ENCODE results near the gene KCNIP4. TPM values are rescaled to one million over a fixed set of nuclear protein-coding genes. Genes with fewer than 3 reads are reported as not detected.
A peak's percentile ranks its signal among the peaks of the same experiment; 100 is the strongest.

KCNIP4 gene
- total and polyA plus RNA-seq, 2 of the 4 experiments (the other 2 are of a cell fraction), result not detected

DNA sequence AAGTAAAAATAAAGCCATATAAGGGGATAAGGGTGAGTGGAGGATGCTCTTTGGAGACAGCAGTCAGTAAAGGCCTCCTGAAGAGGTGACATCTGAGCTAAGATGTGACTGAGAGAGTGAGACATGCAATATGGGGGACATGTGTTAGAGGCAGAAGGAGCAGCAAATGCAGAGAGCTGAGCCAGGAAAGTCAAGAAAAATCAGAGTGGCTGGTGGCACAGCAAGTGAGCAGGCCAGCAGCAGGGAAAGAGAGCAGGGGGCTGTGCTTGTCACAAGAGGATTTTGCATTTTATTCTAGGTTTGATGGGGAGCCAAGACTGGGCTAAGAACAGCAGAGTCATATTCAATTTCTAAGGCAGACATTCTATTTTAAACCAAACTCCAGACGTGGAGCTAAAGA lies 394.5 kb downstream of the KCNIP4 start:
- Histone ChIP-seq H4K20me1 (ENCODE audit: insufficient read depth, low read length) (no peaks in the 10 kb centered on the region), H4K5ac (ENCODE audit: low read depth, low read length) (no peak overlapping the region), H3K4ac (ENCODE audit: low read depth, low read length) (no peak overlapping the region), H3K56ac (ENCODE audit: extremely low read depth, insufficient read depth, low read length) (no peak overlapping the region), H3K27me3 (ENCODE audit: control insufficient read depth, insufficient read depth, low read length) (no peaks in the 10 kb centered on the region), H2AK9ac (replicated peaks; ENCODE audit: low read depth, low read length, poor library complexity) (no peak overlapping the region), H4K8ac (ENCODE audit: low read depth in 2 of 2, low read length in 2 of 2) (no peak overlapping the region), H2BK120ac (ENCODE audit: low read depth, low read length) (no peak overlapping the region), H2BK5ac (ENCODE audit: low read depth, low read length, poor library complexity, severe bottlenecking) (no peak overlapping the region), H3K9me1 (ENCODE audit: insufficient read depth, low read length) (no peaks in the 10 kb centered on the region), H3K4me2 (ENCODE audit: low read depth, low read length) (no peak overlapping the region), H2AFZ (replicated peaks; ENCODE audit: low read length, poor library complexity) (peak overlapping the region; percentile 41), H3K4me1 (ENCODE audit: control insufficient read depth, insufficient read depth, low read length) (no peaks in the 10 kb centered on the region), H3K23ac (ENCODE audit: low read depth, low read length) (no peak overlapping the region), H2BK20ac (ENCODE audit: low read depth, low read length) (no peak overlapping the region), H3K27ac (ENCODE audit: insufficient read depth, low read length) (no peak overlapping the region), H2BK15ac (ENCODE audit: low read depth, low read length) (no peak overlapping the region), H3K14ac (replicated peaks; ENCODE audit: low read depth, low read length) (no peak overlapping the region), H3K9me3 (ENCODE audit: control insufficient read depth, insufficient read depth, low read length) (peaks cover 10% of the 10 kb centered on the region), H4K91ac (ENCODE audit: insufficient read depth, low read depth, low read length) (no peak overlapping the region), H3K9ac (ENCODE audit: low read depth, low read length) (no peak overlapping the region), H3K79me1 (ENCODE audit: low read depth in 1 of 2, low read length in 2 of 2) (no peaks in the 10 kb centered on the region), H3K36me3 (ENCODE audit: control insufficient read depth, insufficient read depth, low read length) (no peaks in the 10 kb centered on the region), H2AK5ac (ENCODE audit: low read depth, low read length) (no peak overlapping the region), H3K18ac (ENCODE audit: low read depth, low read length) (no peak overlapping the region), H3K4me3 (ENCODE audit: insufficient read depth, low read depth, low read length) (no peak overlapping the region)
- BruUV-seq (replicated peaks), result no TSS peak
- no peak for TF ChIP-seq MAFK (IDR thresholded peaks at IDR 0.05; ENCODE audit: low read depth, low read length)
- dilution Hi-C loops (cut with HindIII; ENCODE audit: low sequenced_read_pairs, unreplicated experiment), result no loop called here
- CTCF ChIA-PET, result interaction anchor here (0.7 kb wide), 1 partner anchor 11 kb away, joined by 3 read pairs; no protein-coding TSS in a partner anchor
- WGBS, 2 experiments (ENCODE audit: extremely low coverage in 2 of 2, insufficient read length in 1 of 2), result no CpG with 5 or more reads among the region's 1 CpG
- DNase-seq (no peak), ATAC-seq (ENCODE audit: low read depth) (no peak)
- POLR2A ChIA-PET (ENCODE audit: unreplicated experiment), result no interaction called here
- in situ Hi-C loops (cut with MboI; ENCODE audit: low sequenced_read_pairs), result no loop called here
- intact Hi-C loops (cut with micrococcal nuclease), result no loop called here
